Astrocyte (in vitro differentiated cells and primary cell): Measurements from ENCODE around the gene TLE2.

Experiments used
- EZH2 ChIP-seq: IDR thresholded peaks from 2 replicates; pipeline ENCODE4 v1.6.1; 2012; ENCODE audit warnings: mild to moderate bottlenecking, low read length, inconsistent platforms; ENCODE audit not compliant: insufficient read depth
- TF ChIP-seq, protein P1 (sequence below): IDR thresholded peaks from 2 replicates; pipeline ENCODE4 v1.5.1; 2011; ENCODE audit warnings: low read depth, mild to moderate bottlenecking, inconsistent platforms, low read length, moderate library complexity; ENCODE audit not compliant: insufficient read depth

- TF ChIP-seq EZH2, result no peak
- TF ChIP-seq, protein P1, sequence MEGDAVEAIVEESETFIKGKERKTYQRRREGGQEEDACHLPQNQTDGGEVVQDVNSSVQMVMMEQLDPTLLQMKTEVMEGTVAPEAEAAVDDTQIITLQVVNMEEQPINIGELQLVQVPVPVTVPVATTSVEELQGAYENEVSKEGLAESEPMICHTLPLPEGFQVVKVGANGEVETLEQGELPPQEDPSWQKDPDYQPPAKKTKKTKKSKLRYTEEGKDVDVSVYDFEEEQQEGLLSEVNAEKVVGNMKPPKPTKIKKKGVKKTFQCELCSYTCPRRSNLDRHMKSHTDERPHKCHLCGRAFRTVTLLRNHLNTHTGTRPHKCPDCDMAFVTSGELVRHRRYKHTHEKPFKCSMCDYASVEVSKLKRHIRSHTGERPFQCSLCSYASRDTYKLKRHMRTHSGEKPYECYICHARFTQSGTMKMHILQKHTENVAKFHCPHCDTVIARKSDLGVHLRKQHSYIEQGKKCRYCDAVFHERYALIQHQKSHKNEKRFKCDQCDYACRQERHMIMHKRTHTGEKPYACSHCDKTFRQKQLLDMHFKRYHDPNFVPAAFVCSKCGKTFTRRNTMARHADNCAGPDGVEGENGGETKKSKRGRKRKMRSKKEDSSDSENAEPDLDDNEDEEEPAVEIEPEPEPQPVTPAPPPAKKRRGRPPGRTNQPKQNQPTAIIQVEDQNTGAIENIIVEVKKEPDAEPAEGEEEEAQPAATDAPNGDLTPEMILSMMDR, result no peak
Measured at GRCh38 chr19:3038214-3038613, 9.1 kb upstream of the TLE2 start.
